GM18868 (cell line): ENCODE measurements around the gene OPA3.
"Not testable (repeated sequence)": the region's sequence is repeated elsewhere in the genome, so short reads cannot be mapped to it uniquely, and the experiment has no call there.

ENCODE experiments used
- ATAC-seq: cut with Tn5 transposase; IDR thresholded peaks from one replicate; pipeline ENCODE4 v1.9.1; 2021; ENCODE audit warnings: mild to moderate bottlenecking, moderate library complexity; ENCODE audit not compliant: unreplicated experiment

The OPA3 gene

GRCh38 chr19:45523642-45524256, 60.9 kb downstream of the OPA3 start:
- peak; percentile 63 for ATAC-seq

- no peak for ATAC-seq
Observed at GRCh38 chr19:45522010-45522941, 62.3 kb downstream of the OPA3 start.

GRCh38 chr19:45518469-45518826, 66.2 kb downstream of the OPA3 start:
- ATAC-seq: no peak

GRCh38 chr19:45517641-45518468, 66.7 kb downstream of the OPA3 start:
- no peak for ATAC-seq

- no peak for ATAC-seq
Observed at GRCh38 chr19:45517238-45517637, 67.4 kb downstream of the OPA3 start.

GRCh38 chr19:45515807-45516401, 68.7 kb downstream of the OPA3 start:
- ATAC-seq: no peak

GRCh38 chr19:45515081-45515624, 69.4 kb downstream of the OPA3 start:
- no peak for ATAC-seq

GRCh38 chr19:45514376-45515051, 70.1 kb downstream of the OPA3 start:
- no peak for ATAC-seq

- ATAC-seq: no peak
Observed at GRCh38 chr19:45512881-45513483, 71.6 kb downstream of the OPA3 start.

- ATAC-seq: no peak
Observed at GRCh38 chr19:45511074-45511473, 73.5 kb downstream of the OPA3 start.

- not testable (repeated sequence) for ATAC-seq
Observed at GRCh38 chr19:45510352-45510751, 74.2 kb downstream of the OPA3 start.

GRCh38 chr19:45509692-45510015, 74.9 kb downstream of the OPA3 start:
- no peak for ATAC-seq

GRCh38 chr19:45508861-45509691, 75.5 kb downstream of the OPA3 start:
- ATAC-seq: no peak

- no peak for ATAC-seq
Observed at GRCh38 chr19:45508417-45508860, 76.2 kb downstream of the OPA3 start.

- no peak for ATAC-seq
Observed at GRCh38 chr19:45507872-45508416, 76.7 kb downstream of the OPA3 start.

- peak; percentile 41 for ATAC-seq
Observed at GRCh38 chr19:45506989-45507871, 77.4 kb downstream of the OPA3 start, which contains the start of gene VASP. VASP (plus strand) TSS chr19:45507479; CDS start chr19:45507772, 293 bp downstream.

GRCh38 chr19:45506246-45506988, 78.2 kb downstream of the OPA3 start:
- peak; percentile 59 for ATAC-seq
